Adrenal gland (tissue), 12 donors: ENCODE measurements around the gene FHOD3. TPM values are rescaled to one million over a fixed set of nuclear protein-coding genes. Genes with fewer than 3 reads are reported as not detected.
A peak's percentile ranks its signal among the peaks of the same experiment; 100 is the strongest.

Source experiments
- DNase-seq, 7 donors: peaks; one replicate each; pipeline ENCODE4 v3.0.0-alpha.2; 2019 to 2020
- H3K27ac ChIP-seq, 5 donors: fragments of 200-600 bp; sonication (generic) in 4 of 5; 1 replicate in 3 of 5; 2 replicates in 2 of 5; pipeline versions ENCODE4 v1.5.1 to v1.8.0; 2016 to 2020; ENCODE audit warnings: mild to moderate bottlenecking in 1 of 5
- H3K27me3 ChIP-seq: fragments of 200-600 bp; 2 replicates; pipeline ENCODE4 v1.8.0; 2021
- H3K36me3 ChIP-seq, 2 donors: fragments of 200-600 bp; replicated peaks in 1 of 2; 1 replicate in 1 of 2; 2 replicates in 1 of 2; pipeline versions ENCODE4 v1.5.1 to v1.8.0; 2018 to 2022
- H3K4me1 ChIP-seq, 2 donors: fragments of 200-600 bp; replicated peaks in 1 of 2; 1 replicate in 1 of 2; 2 replicates in 1 of 2; pipeline versions ENCODE4 v1.5.1 to v1.8.0; 2018 to 2021
- H3K4me3 ChIP-seq, 4 donors: fragments of 200-600 bp; sonication (generic) in 3 of 4; one replicate each; pipeline ENCODE4 v1.5.1; 2016 to 2018
- H3K9me3 ChIP-seq, 3 donors: fragments of 200-600 bp; sonication (generic) in 1 of 3; replicated peaks in 1 of 3; 1 replicate in 2 of 3; 2 replicates in 1 of 3; pipeline versions ENCODE4 v1.5.1 to v1.8.0; 2016 to 2021
- CTCF ChIP-seq, 6 experiments: fragments of 450-650 bp in 4 of 6; fragments of 200-600 bp in 2 of 6; sonication (generic) in 1 of 6; IDR thresholded peaks; 1 replicate in 5 of 6; 2 replicates in 1 of 6; pipeline versions ENCODE4 v1.5.1 to v1.8.0; 2016 to 2021; ENCODE audit warnings: antibody characterized with exemption in 6 of 6, mild to moderate bottlenecking in 2 of 6, moderate library complexity in 1 of 6
- POLR2A ChIP-seq, 2 donors: fragments of 450-650 bp; IDR thresholded peaks; one replicate each; pipeline ENCODE4 v1.6.1; 2017; ENCODE audit warnings: antibody characterized with exemption in 2 of 2, mild to moderate bottlenecking in 2 of 2, moderate library complexity in 1 of 2
- WGBS, 4 donors: extraction: QIAGEN DNeasy Blood & Tissue Kit in 2 of 4; methylation state at CpG; one replicate each; pipeline versions ENCODE4 v1.1.5 to v1.1.7; 2013 to 2017; 5-methylcytosine and 5-hydroxymethylcytosine counted together
- intact Hi-C, 2 donors: fragments of 100-400 bp; cut with DNase I; formaldehyde crosslinking; loops; one replicate each; pipeline versions ENCODE4 v1.14.1 to v1.15.0; 2022 to 2023
- polyA plus RNA-seq, 3 donors: library from polyadenylated mRNA; stranded (reverse); fragments of 200-250 nt in 2 of 3; fragments of 350-450 nt in 1 of 3; fragmentation: Illumina TruSeq in 1 of 3; extraction: RNeasy Lipid Tissue Mini Kit (QIAGEN cat#74804) in 1 of 3; gene quantifications; one replicate each; pipeline ENCODE4 v1.2.3, GENCODE V29; 2013 to 2014
- total RNA-seq, 9 donors: library from RNA; depleted of rRNA in 4 of 9; stranded (reverse); fragments of >200 nt in 4 of 9; fragments of 120-200 nt in 1 of 9; fragmentation: NEBNext Ultra II Directional in 1 of 9; extraction: Animal tissue kit (Norgen Biotek cat#: 25700) in 1 of 9; gene quantifications; one replicate each; pipeline versions ENCODE4 v1.1.0 to v1.2.4, GENCODE V29; 2013 to 2023
- donor health status: healthy with polysubstance abuse.
- donor health status: Bipolar disorder and iron deficiency.
- donor health status: DM: yes; HTN: yes; CAD: no.
- donor health status: DM: no; HTN: no; CAD: no.
- donor health status: DM: no; HTN: no; CAD: no.
- donor health status: DM: yes; HTN: yes; CAD: no.

FHOD3 gene
- total and polyA plus RNA-seq, 12 donors, result 17.5 to 87.9 (median 48.5) TPM

- H3K4me3 ChIP-seq, result no peak overlapping the region
- peak in 1 of 7 donors; percentile 7 for DNase-seq
- no peaks in the 10 kb centered on the region for H3K9me3 ChIP-seq
- intact Hi-C loops, result no loop called here
- no peak overlapping the region for H3K27ac ChIP-seq
- WGBS, 4 donors, result 58 to 72% (median 62%) methylated on average over 3 of the region's 3 CpGs
- H3K4me1 ChIP-seq, result peaks cover 0 to 7% of the 10 kb centered on the region in 2 donors
- H3K27me3 ChIP-seq, result no peaks in the 10 kb centered on the region
- peak in 1 of 6 experiments; percentile 12 for TF ChIP-seq CTCF (IDR thresholded peaks at IDR 0.05)
- no peak for TF ChIP-seq POLR2A (IDR thresholded peaks at IDR 0.05)
- no peaks in the 10 kb centered on the region for H3K36me3 ChIP-seq
These were observed 455.7 kb downstream of the FHOD3 start for GRCh38 chr18:36752929-36753865.

GRCh38 chr18:36756242-36756641, 458.7 kb downstream of the FHOD3 start:
- 75 to 79% (median 77%) methylated on average over 4 of the region's 4 CpGs for WGBS, 4 donors
- TF ChIP-seq CTCF (IDR thresholded peaks at IDR 0.05) (no peak), POLR2A (IDR thresholded peaks at IDR 0.05) (no peak)
- Histone ChIP-seq H3K36me3 (no peaks in the 10 kb centered on the region), H3K27me3 (no peaks in the 10 kb centered on the region), H3K4me1 (peaks cover 0 to 7% of the 10 kb centered on the region in 2 donors), H3K9me3 (no peaks in the 10 kb centered on the region), H3K27ac (no peak overlapping the region), H3K4me3 (no peak overlapping the region)
- no peak for DNase-seq
- intact Hi-C loops, result loop anchor here in 1 of 2 donors (5.0 kb wide), 1 partner anchor 64 kb away; no protein-coding TSS in a partner anchor

- Histone ChIP-seq H3K27ac (no peak overlapping the region), H3K27me3 (no peaks in the 10 kb centered on the region), H3K36me3 (no peaks in the 10 kb centered on the region), H3K9me3 (no peaks in the 10 kb centered on the region), H3K4me3 (no peak overlapping the region), H3K4me1 (peaks cover 0 to 7% of the 10 kb centered on the region in 2 donors)
- TF ChIP-seq CTCF (IDR thresholded peaks at IDR 0.05), result peak; percentile 55 to 78 (median 72)
- no peak for TF ChIP-seq POLR2A (IDR thresholded peaks at IDR 0.05)
- intact Hi-C loops, result loop anchor here in 1 of 2 donors (5.0 kb wide), 1 partner anchor 65 kb away; no protein-coding TSS in a partner anchor
- 14 to 31% (median 21%) methylated on average over 1 of the region's 1 CpG for WGBS, 4 donors
- DNase-seq, result peak in 1 of 7 donors; percentile 22
These were observed 459.6 kb downstream of the FHOD3 start for GRCh38 chr18:36757081-36757480.

- no peak for DNase-seq
- TF ChIP-seq POLR2A (IDR thresholded peaks at IDR 0.05) (no peak), CTCF (IDR thresholded peaks at IDR 0.05) (no peak)
- Histone ChIP-seq H3K36me3 (no peaks in the 10 kb centered on the region), H3K9me3 (no peaks in the 10 kb centered on the region), H3K27ac (no peak overlapping the region), H3K4me3 (no peak overlapping the region), H3K4me1 (peaks cover 0 to 7% of the 10 kb centered on the region in 2 donors), H3K27me3 (no peaks in the 10 kb centered on the region)
- 82 to 87% (median 85%) methylated on average over 3 of the region's 3 CpGs for WGBS, 4 donors
- intact Hi-C loops, result loop anchor here in 1 of 2 donors (5.0 kb wide), 1 partner anchor 66 kb away; no protein-coding TSS in a partner anchor
These were observed 460.5 kb downstream of the FHOD3 start for GRCh38 chr18:36757991-36758390.
